IMR-90 (cell line): ENCODE results near the gene SORBS1. TPM values are rescaled to one million over a fixed set of nuclear protein-coding genes. Genes with fewer than 3 reads are reported as not detected.

ENCODE experiments used
- FOS ChIP-seq: fragments of 150-350 bp; IDR thresholded peaks from 2 replicates; pipeline ENCODE4 v1.6.1; 2016; ENCODE audit warnings: low read depth, low read length
- MXI1 ChIP-seq: IDR thresholded peaks from 2 replicates; pipeline ENCODE4 v1.6.1; 2012; ENCODE audit warnings: low read depth, mild to moderate bottlenecking, low read length, moderate library complexity, borderline replicate concordance
- polyA plus RNA-seq, 3 experiments: library from polyadenylated mRNA; depleted of rRNA; stranded (reverse); fragments of >200 nt; gene quantifications; 2 replicates each; pipeline ENCODE4 v1.2.3, GENCODE V29; 2012; ENCODE audit warnings: low replicate concordance in 1 of 3
- total RNA-seq: library from RNA; depleted of rRNA; stranded (reverse); fragments of >200 nt; gene quantifications from 2 replicates; pipeline ENCODE4 v1.2.3, GENCODE V29; 2012; rRNA removed
- TF ChIP-seq, protein P1 (sequence below): fragments of 150-350 bp; IDR thresholded peaks from 2 replicates; pipeline ENCODE4 v1.6.1; 2017; ENCODE audit warnings: mild to moderate bottlenecking, antibody characterized with exemption, low read length, low read depth

The SORBS1 gene
- total and polyA plus RNA-seq, 2 of the 4 experiments (the other 2 are of a cell fraction), result 0.18 to 0.32 TPM

- TF ChIP-seq, protein P1, sequence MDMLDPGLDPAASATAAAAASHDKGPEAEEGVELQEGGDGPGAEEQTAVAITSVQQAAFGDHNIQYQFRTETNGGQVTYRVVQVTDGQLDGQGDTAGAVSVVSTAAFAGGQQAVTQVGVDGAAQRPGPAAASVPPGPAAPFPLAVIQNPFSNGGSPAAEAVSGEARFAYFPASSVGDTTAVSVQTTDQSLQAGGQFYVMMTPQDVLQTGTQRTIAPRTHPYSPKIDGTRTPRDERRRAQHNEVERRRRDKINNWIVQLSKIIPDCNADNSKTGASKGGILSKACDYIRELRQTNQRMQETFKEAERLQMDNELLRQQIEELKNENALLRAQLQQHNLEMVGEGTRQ, result no peak
- no peak for TF ChIP-seq MXI1
- TF ChIP-seq FOS, result no peak
Measured at GRCh38 chr10:95261926-95262325, 299.2 kb downstream of the SORBS1 start (continued).

Other genes with a start within 250 kb of the SORBS1 start
- gene ALDH18A1, start 95.3 kb upstream of the SORBS1 start, total RNA-seq, result 201 and 232 TPM in 2 replicates
- gene ALDH18A1, start 95.3 kb upstream of the SORBS1 start, polyA plus RNA-seq (2012; rRNA removed), result 84.0 and 93.4 TPM in 2 replicates
- 20.6 and 26.9 TPM in 2 replicates for gene TCTN3, start 132.6 kb upstream of the SORBS1 start, total RNA-seq
- 35.1 and 38.6 TPM in 2 replicates for gene TCTN3, start 132.6 kb upstream of the SORBS1 start, polyA plus RNA-seq (2012; rRNA removed)
- under 0.01 TPM in 1 of 2 replicates, not detected in the other for gene ENTPD1, start 194.8 kb upstream of the SORBS1 start, total RNA-seq
- gene ENTPD1, start 194.8 kb upstream of the SORBS1 start, polyA plus RNA-seq (2012; rRNA removed), result not detected in 2 replicates